Measurements from ENCODE around the gene RNPEP.
A peak's percentile ranks its signal among the peaks of the same experiment; 100 is the strongest.

DNA sequence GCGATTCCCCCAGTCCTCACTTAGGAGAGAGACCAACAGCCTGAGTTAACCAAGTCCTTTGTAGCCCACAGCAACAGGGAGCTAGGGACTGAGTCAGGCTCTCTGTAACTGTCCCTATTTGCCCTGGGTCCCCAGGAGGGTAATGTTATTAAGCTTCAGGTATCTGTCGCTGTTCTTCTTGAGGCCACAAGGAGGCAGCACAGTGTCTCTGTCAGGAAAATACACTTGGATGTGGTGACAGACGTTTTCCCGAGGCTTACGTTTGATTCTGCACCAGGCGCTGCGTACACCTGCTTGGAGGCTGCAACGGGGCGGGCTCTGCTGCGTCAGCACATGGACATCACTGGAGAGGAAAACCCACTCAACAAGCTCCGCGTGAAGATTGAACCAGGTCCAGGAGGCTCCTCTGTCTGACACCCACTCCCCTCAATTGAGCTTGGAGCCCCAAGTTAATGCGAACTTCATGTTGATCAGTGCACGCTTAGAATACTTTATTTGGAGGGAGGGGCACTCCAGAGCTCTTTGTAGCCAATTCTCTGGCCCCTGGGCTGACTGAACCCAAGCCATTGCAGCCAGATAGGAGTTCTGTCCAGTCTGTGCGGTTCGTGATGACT, 17.3 kb downstream of the RNPEP start:
- TF ChIP-seq, protein P1, sequence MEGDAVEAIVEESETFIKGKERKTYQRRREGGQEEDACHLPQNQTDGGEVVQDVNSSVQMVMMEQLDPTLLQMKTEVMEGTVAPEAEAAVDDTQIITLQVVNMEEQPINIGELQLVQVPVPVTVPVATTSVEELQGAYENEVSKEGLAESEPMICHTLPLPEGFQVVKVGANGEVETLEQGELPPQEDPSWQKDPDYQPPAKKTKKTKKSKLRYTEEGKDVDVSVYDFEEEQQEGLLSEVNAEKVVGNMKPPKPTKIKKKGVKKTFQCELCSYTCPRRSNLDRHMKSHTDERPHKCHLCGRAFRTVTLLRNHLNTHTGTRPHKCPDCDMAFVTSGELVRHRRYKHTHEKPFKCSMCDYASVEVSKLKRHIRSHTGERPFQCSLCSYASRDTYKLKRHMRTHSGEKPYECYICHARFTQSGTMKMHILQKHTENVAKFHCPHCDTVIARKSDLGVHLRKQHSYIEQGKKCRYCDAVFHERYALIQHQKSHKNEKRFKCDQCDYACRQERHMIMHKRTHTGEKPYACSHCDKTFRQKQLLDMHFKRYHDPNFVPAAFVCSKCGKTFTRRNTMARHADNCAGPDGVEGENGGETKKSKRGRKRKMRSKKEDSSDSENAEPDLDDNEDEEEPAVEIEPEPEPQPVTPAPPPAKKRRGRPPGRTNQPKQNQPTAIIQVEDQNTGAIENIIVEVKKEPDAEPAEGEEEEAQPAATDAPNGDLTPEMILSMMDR (IDR thresholded peaks at IDR 0.05), result peak; percentile 83
- TF ChIP-seq E2F1 (CRISPR knock-in tag; IDR thresholded peaks at IDR 0.05), result no peak
- no peak for TF ChIP-seq ATF2 (CRISPR knock-in tag; IDR thresholded peaks at IDR 0.05; ENCODE audit: borderline replicate concordance, low read depth)
- TF ChIP-seq, protein P2, sequence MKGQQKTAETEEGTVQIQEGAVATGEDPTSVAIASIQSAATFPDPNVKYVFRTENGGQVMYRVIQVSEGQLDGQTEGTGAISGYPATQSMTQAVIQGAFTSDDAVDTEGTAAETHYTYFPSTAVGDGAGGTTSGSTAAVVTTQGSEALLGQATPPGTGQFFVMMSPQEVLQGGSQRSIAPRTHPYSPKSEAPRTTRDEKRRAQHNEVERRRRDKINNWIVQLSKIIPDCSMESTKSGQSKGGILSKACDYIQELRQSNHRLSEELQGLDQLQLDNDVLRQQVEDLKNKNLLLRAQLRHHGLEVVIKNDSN (CRISPR knock-in tag; IDR thresholded peaks at IDR 0.05), result no peak
- no peak for TF ChIP-seq PRRX2 (CRISPR knock-in tag; IDR thresholded peaks at IDR 0.05)
- no peak for TF ChIP-seq GABPB1 (CRISPR knock-in tag; IDR thresholded peaks at IDR 0.05)
- TF ChIP-seq CBFB (CRISPR knock-in tag; IDR thresholded peaks at IDR 0.05; ENCODE audit: low read depth), result no peak
- TF ChIP-seq ZNF532 (CRISPR knock-in tag; IDR thresholded peaks at IDR 0.05; ENCODE audit: borderline replicate concordance), result no peak
- TF ChIP-seq FOXP1 (CRISPR knock-in tag; IDR thresholded peaks at IDR 0.05; ENCODE audit: borderline replicate concordance), result no peak
- TF ChIP-seq ETV6 (CRISPR knock-in tag; IDR thresholded peaks at IDR 0.05), result no peak
- no peak for TF ChIP-seq TEAD1 (CRISPR knock-in tag; IDR thresholded peaks at IDR 0.05)
- TF ChIP-seq FOXJ3 (CRISPR knock-in tag; IDR thresholded peaks at IDR 0.05; ENCODE audit: borderline replicate concordance), result no peak
- no peak for TF ChIP-seq EMX1 (CRISPR knock-in tag; IDR thresholded peaks at IDR 0.05)

All from WTC11 (cell line).